22Rv1 (cell line): ENCODE measurements around the gene FRS2.
A peak's percentile ranks its signal among the peaks of the same experiment; 100 is the strongest.

Source experiments
- H3K27ac ChIP-seq: fragments of 450-650 bp; 2 replicates; pipeline ENCODE4 v1.5.1; 2017
- CTCF ChIP-seq: fragments of 450-650 bp; IDR thresholded peaks from 2 replicates; pipeline ENCODE4 v1.5.1; 2017; ENCODE audit warnings: mild to moderate bottlenecking
- ZFX ChIP-seq: fragments of 450-650 bp; IDR thresholded peaks from 2 replicates; pipeline ENCODE4 v1.6.1; 2017; ENCODE audit warnings: antibody characterized with exemption, borderline replicate concordance

The FRS2 gene

DNA sequence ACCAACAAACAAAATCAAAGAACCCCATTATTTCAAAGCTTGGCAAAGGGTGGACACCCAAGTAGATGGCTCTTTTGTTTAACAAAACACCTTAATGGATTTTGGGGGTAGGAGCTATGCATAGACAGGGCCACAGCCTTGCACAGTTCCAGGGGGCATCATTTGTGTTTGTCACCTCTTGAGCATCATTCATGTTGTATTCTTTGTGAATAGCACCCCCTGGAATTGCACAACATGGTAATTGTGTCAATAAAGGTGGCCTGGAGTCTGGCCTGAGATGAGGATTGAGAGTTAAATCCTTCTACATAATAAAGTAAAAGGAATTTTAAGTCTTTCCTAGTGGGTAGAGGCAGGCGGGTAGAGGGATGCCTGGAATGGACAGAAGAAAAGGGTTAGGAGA is 3.3 kb upstream of the FRS2 start:
- no peak overlapping the region for H3K27ac ChIP-seq
- TF ChIP-seq ZFX: no peak
- no peak for TF ChIP-seq CTCF

DNA sequence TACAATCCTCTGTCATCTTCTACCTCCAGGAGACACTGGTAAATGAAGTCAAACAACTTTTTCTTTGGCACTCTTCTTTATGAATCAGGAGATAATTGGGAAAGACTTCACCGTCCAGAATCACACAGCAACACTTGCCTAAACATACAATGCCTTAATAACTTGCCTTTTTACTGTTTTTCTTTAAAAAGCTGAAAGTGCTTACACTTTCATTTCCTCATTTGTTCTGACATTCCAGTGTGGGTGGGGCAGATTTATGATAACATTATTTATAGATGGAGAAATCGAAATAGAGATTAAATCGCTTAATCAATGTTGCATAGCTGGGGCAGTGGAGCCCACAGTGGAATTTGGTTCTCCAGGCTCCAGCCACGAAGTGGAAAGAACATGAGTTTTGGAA is 2.8 kb upstream of the FRS2 start:
- no peak overlapping the region for H3K27ac ChIP-seq
- TF ChIP-seq CTCF (no peak), ZFX (no peak)

DNA sequence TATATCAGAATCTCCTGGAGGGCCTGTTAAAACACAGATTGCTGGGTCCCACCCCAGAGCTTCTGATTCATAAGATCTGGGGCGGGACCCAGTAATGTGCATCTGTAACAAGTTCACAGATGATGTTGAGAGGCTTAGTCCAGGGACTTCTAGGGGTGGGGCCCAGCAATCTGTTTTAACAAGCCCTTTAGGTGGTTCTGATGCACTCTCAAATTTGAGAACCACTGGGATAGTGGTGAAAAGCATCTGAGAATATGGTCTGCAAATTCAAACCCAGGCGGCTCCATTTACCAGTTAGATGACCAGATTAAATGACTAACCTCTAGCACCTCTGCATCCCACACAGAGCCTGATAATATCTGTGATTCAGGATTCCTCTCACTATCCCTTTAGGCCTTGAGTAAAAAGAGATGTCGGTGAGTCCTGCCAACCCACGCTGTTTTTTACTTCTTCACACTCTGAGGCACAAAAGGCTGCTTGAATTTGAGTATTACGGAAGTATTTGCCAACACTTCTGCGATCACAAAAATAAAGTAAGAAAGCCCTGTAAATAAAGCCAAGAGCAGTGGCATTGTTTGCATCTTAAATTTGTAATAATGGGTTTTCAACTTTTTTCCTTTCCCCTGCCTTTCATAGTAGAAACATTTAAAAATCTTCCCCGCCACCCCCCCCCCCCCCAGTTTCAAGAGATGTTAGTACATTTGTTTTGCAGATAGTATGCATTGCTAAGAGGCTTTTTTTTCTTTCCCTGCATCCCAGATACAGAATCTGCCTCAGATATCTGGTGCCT is 1.8 kb upstream of the FRS2 start:
- no peak overlapping the region for H3K27ac ChIP-seq
- TF ChIP-seq CTCF (no peak), ZFX (no peak)

GRCh38 chr12:69469854-69470188 is 367 bp upstream of the FRS2 start:
- TF ChIP-seq ZFX (no peak), CTCF (no peak)
- H3K27ac ChIP-seq: peak overlapping the region; percentile 59

GRCh38 chr12:69471076-69471430 is 865 bp downstream of the FRS2 start:
- TF ChIP-seq CTCF (no peak), ZFX (no peak)
- H3K27ac ChIP-seq: no peak overlapping the region

- no peak for TF ChIP-seq CTCF
- no peak for TF ChIP-seq ZFX
- H3K27ac ChIP-seq: no peak overlapping the region
Measured at GRCh38 chr12:69471667-69472385, 1.6 kb downstream of the FRS2 start.

DNA sequence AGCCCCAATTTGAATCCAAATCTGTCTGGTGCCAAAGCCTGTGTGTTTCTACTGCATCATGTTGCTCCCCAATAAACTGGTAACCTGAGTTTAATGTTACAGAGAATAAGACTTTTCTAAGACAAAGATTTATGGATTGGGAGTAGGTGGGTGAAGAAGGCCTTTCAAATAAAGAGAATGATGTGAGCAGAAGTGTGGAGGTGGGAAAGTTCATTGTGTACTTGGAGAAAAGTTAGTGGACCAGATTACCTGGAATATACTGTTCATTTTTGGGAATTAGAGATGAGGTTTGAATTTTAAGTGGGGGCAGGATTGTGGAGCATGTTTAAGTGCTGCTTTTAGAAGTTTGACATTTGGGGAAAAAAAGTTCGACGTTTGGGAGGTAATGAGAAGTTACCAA is 3.1 kb downstream of the FRS2 start:
- no peak for TF ChIP-seq ZFX
- TF ChIP-seq CTCF: no peak
- H3K27ac ChIP-seq: no peak overlapping the region
